OCI-LY3 (cell line): ENCODE measurements around the gene MTMR2.

ENCODE experiments used
- EZH2phosphoT487 ChIP-seq: fragments of 200-600 bp; shearing (Covaris generic); IDR thresholded peaks from 2 replicates; pipeline ENCODE4 v1.6.1; 2018; ENCODE audit warnings: antibody characterized with exemption, mixed run types, low read depth
- TF ChIP-seq, protein P1 (sequence below): fragments of 200-600, 300-600 bp; sonication (generic); IDR thresholded peaks from 2 replicates; pipeline ENCODE4 v1.5.1; 2014; ENCODE audit warnings: antibody characterized with exemption, low read length, low read depth

DNA sequence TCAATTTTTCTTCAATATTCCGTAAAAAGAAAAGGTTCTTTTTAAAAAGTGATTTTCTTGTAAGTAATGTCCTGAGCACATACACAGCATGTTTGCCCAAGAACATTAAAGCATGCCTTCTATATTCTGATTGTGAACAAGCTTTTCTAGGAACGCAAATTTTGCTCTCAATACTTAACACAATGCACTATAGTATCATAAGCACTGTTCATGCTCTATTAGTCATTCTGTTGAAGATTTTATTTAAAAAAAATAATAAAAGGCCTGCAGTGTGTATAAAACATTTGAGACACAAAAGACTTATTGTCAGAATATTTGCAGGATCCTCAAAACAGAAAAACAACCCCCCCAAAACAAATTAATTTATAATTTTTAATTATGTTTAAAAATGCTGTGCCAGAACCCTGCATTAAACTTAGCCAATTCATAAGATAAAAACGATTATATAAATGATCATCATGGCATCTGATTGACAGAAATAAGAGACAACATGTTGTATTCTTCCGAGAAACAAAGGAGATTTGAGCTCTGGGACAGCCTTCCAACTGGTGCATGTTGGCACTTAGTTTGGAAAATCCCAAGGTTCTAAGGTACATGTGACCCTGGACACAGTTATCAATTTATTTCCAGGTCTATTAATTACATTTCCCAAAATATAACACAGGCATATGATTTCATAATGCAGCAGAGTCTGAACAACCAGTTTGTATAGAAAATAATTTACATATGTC lies 13.1 kb downstream of the MTMR2 start:
- TF ChIP-seq, protein P1, sequence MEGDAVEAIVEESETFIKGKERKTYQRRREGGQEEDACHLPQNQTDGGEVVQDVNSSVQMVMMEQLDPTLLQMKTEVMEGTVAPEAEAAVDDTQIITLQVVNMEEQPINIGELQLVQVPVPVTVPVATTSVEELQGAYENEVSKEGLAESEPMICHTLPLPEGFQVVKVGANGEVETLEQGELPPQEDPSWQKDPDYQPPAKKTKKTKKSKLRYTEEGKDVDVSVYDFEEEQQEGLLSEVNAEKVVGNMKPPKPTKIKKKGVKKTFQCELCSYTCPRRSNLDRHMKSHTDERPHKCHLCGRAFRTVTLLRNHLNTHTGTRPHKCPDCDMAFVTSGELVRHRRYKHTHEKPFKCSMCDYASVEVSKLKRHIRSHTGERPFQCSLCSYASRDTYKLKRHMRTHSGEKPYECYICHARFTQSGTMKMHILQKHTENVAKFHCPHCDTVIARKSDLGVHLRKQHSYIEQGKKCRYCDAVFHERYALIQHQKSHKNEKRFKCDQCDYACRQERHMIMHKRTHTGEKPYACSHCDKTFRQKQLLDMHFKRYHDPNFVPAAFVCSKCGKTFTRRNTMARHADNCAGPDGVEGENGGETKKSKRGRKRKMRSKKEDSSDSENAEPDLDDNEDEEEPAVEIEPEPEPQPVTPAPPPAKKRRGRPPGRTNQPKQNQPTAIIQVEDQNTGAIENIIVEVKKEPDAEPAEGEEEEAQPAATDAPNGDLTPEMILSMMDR: no peak
- no peak for TF ChIP-seq EZH2phosphoT487
